CD4-positive, alpha-beta T cell treated with Interleukin-12 subunit alpha and Interleukin-12 subunit beta, for 1 hour (primary cell): ENCODE results near the gene CCDC33.

Experiments
- DNase-seq: peaks from one replicate; pipeline ENCODE4 v3.0.0-alpha.2; 2020

CCDC33 gene

GRCh38 chr15:74291101-74292071 lies 55.3 kb downstream of the CCDC33 start:
- DNase-seq = peak; percentile 50

- no peak for DNase-seq
Measured at GRCh38 chr15:74293021-74293810, 57.1 kb downstream of the CCDC33 start.

GRCh38 chr15:74294010-74294409 lies 57.9 kb downstream of the CCDC33 start:
- no peak for DNase-seq

- DNase-seq = no peak
Measured at GRCh38 chr15:74295800-74296199, 59.7 kb downstream of the CCDC33 start.

GRCh38 chr15:74297887-74298286 lies 61.8 kb downstream of the CCDC33 start:
- DNase-seq = no peak

- no peak for DNase-seq
Measured at GRCh38 chr15:74300057-74300795, 64.1 kb downstream of the CCDC33 start.

GRCh38 chr15:74301583-74302361 lies 65.6 kb downstream of the CCDC33 start:
- no peak for DNase-seq

GRCh38 chr15:74302821-74303359 lies 66.8 kb downstream of the CCDC33 start:
- peak; percentile 21 for DNase-seq

- no peak for DNase-seq
Measured at GRCh38 chr15:74303741-74304309, 67.7 kb downstream of the CCDC33 start.

GRCh38 chr15:74304431-74304830 lies 68.3 kb downstream of the CCDC33 start:
- no peak for DNase-seq

- no peak for DNase-seq
Measured at GRCh38 chr15:74305687-74306086, 69.6 kb downstream of the CCDC33 start.

- no peak for DNase-seq
Measured at GRCh38 chr15:74306781-74307217, 70.7 kb downstream of the CCDC33 start.

- DNase-seq = peak; percentile 26
Measured at GRCh38 chr15:74307827-74308811, 72.0 kb downstream of the CCDC33 start.

- no peak for DNase-seq
Measured at GRCh38 chr15:74311734-74312444, 75.8 kb downstream of the CCDC33 start.

- DNase-seq = no peak
Measured at GRCh38 chr15:74312445-74313007, 76.4 kb downstream of the CCDC33 start.

GRCh38 chr15:74313889-74314288 lies 77.8 kb downstream of the CCDC33 start:
- no peak for DNase-seq

GRCh38 chr15:74314795-74315438 lies 78.8 kb downstream of the CCDC33 start:
- DNase-seq = peak; percentile 6

- DNase-seq = no peak
Measured at GRCh38 chr15:74315626-74316025, 79.5 kb downstream of the CCDC33 start.

- DNase-seq = no peak
Measured at GRCh38 chr15:74316141-74316540, 80.0 kb downstream of the CCDC33 start.
